H1 (cell line): ENCODE data around the gene LMAN2. TPM values are rescaled to one million over a fixed set of nuclear protein-coding genes. Genes with fewer than 3 reads are reported as not detected.

Experiments
- CTCF ChIA-PET: fragments of 300-600 bp; sonication (Branson Sonifier 250); formaldehyde crosslinking; loops from one replicate; lab custom pipeline; 2021; ENCODE audit not compliant: partially characterized antibody; lab: Charles Lee
- POLR2A ChIA-PET: fragments of 300-600 bp; sonication (Branson Sonifier 250); formaldehyde crosslinking; loops from one replicate; lab custom pipeline; 2021; ENCODE audit warnings: inconsistent platforms; ENCODE audit not compliant: partially characterized antibody; lab: Charles Lee
- DNase-seq, 2 experiments: peaks; one replicate each; pipeline versions ENCODE4 v3.0.0 to v3.0.0-alpha.2; 2010 to 2022; ENCODE audit warnings: low spot score in 2 of 2, low read depth in 1 of 2, mixed read lengths in 1 of 2
- FAIRE-seq: peaks from 2 replicates; lab custom pipeline; 2011; peaks lifted over from hg19 to GRCh38; lab: Jason Lieb, UNC
- H2AFZ ChIP-seq: 2 replicates; pipeline ENCODE4 v1.8.1; 2012; ENCODE audit warnings: low read length, inconsistent platforms
- H2AK5ac ChIP-seq: 2 replicates; pipeline ENCODE4 v1.6.1; 2013; ENCODE audit warnings: low read depth, low read length
- H2BK120ac ChIP-seq: replicated peaks from 2 replicates; pipeline ENCODE3; 2013; ENCODE audit warnings: low read depth, low read length, inconsistent platforms
- H2BK12ac ChIP-seq: 2 replicates; pipeline ENCODE4 v1.6.1; 2013; ENCODE audit warnings: low read depth, low read length
- H2BK15ac ChIP-seq: 2 replicates; pipeline ENCODE4 v1.6.1; 2013; ENCODE audit warnings: low read length
- H2BK20ac ChIP-seq: 2 replicates; pipeline ENCODE4 v1.6.1; 2013; ENCODE audit warnings: low read length
- H2BK5ac ChIP-seq: 2 replicates; pipeline ENCODE4 v1.6.1; 2013; ENCODE audit warnings: low read depth, low read length
- H3K14ac ChIP-seq: 2 replicates; pipeline ENCODE4 v1.6.1; 2013; ENCODE audit warnings: inconsistent platforms; ENCODE audit not compliant: insufficient read length
- H3K18ac ChIP-seq: 2 replicates; pipeline ENCODE4 v1.6.1; 2013; ENCODE audit warnings: low read length; ENCODE audit errors: extremely low read depth
- H3K23ac ChIP-seq: 2 replicates; pipeline ENCODE4 v1.6.1; 2013; ENCODE audit warnings: inconsistent platforms; ENCODE audit not compliant: insufficient read length
- H3K23me2 ChIP-seq: 2 replicates; pipeline ENCODE4 v1.6.1; 2013; ENCODE audit warnings: low read depth, low read length
- H3K27ac ChIP-seq: 2 replicates; pipeline ENCODE4 v1.6.1; 2011; ENCODE audit warnings: low read depth, low read length, inconsistent platforms
- H3K27me3 ChIP-seq, 4 experiments: replicated peaks in 1 of 4; 1 replicate in 1 of 4; 2 replicates in 3 of 4; pipeline versions ENCODE4 v1.6.1 to v1.8.1; 2011 to 2013; ENCODE audit warnings: low read length in 3 of 4, mild to moderate bottlenecking in 3 of 4, inconsistent platforms in 2 of 4, mixed read lengths in 2 of 4, moderate library complexity in 1 of 4; ENCODE audit not compliant: control insufficient read depth in 3 of 4, insufficient read depth in 3 of 4; ENCODE audit errors: extremely low read depth in 1 of 4
- H3K36me3 ChIP-seq, 4 experiments: 2 replicates each; pipeline versions ENCODE4 v1.6.1 to v1.8.1; 2011 to 2013; ENCODE audit warnings: mild to moderate bottlenecking in 4 of 4, low read length in 3 of 4, moderate library complexity in 2 of 4, control low read depth in 1 of 4, inconsistent platforms in 1 of 4; ENCODE audit not compliant: insufficient read depth in 4 of 4, control insufficient read depth in 2 of 4
- H3K4ac ChIP-seq: replicated peaks from 2 replicates; pipeline ENCODE3; 2013; ENCODE audit warnings: low read length, low read depth, mixed read lengths, inconsistent platforms; ENCODE audit not compliant: insufficient read length
- H3K4me1 ChIP-seq, 4 experiments: replicated peaks in 1 of 4; 1 replicate in 1 of 4; 2 replicates in 3 of 4; pipeline versions ENCODE4 v1.6.1 to v1.8.1; 2011 to 2013; ENCODE audit warnings: low read length in 3 of 4, inconsistent platforms in 2 of 4, mixed read lengths in 1 of 4; ENCODE audit not compliant: insufficient read depth in 4 of 4, control insufficient read depth in 3 of 4
- H3K4me2 ChIP-seq, 2 experiments: 2 replicates each; pipeline versions ENCODE4 v1.6.1 to v1.8.1; 2011 to 2013; ENCODE audit warnings: low read depth in 2 of 2, low read length in 2 of 2, control low read depth in 1 of 2, inconsistent platforms in 1 of 2, mild to moderate bottlenecking in 1 of 2; ENCODE audit not compliant: insufficient read depth in 1 of 2
- H3K4me3 ChIP-seq, 4 experiments: fragments of 200-600, 300-600 bp in 1 of 4; sonication (generic), shearing (Covaris generic), sonication (Bioruptor Twin) in 1 of 4; 2 replicates each; pipeline versions ENCODE4 v1.5.1 to v1.8.1; 2011 to 2016; ENCODE audit warnings: low read length in 4 of 4, low read depth in 3 of 4, control low read depth in 2 of 4, inconsistent platforms in 2 of 4, mild to moderate bottlenecking in 2 of 4, mixed read lengths in 1 of 4, moderate library complexity in 1 of 4; ENCODE audit not compliant: insufficient read depth in 2 of 4; ENCODE audit errors: extremely low read depth in 1 of 4
- H3K56ac ChIP-seq: replicated peaks from 2 replicates; pipeline ENCODE3; 2013; ENCODE audit warnings: low read depth, mild to moderate bottlenecking, mixed read lengths, low read length, inconsistent platforms; ENCODE audit not compliant: insufficient read length
- H3K79me1 ChIP-seq: 2 replicates; pipeline ENCODE4 v1.6.1; 2013; ENCODE audit warnings: low read depth, low read length, control low read depth
- H3K79me2 ChIP-seq, 2 experiments: 2 replicates each; pipeline versions ENCODE4 v1.6.1 to v1.8.1; 2012 to 2013; ENCODE audit warnings: low read length in 2 of 2, mild to moderate bottlenecking in 2 of 2, inconsistent platforms in 1 of 2; ENCODE audit not compliant: insufficient read depth in 2 of 2, control insufficient read depth in 1 of 2
- H3K9ac ChIP-seq, 4 experiments: replicated peaks in 1 of 4; 1 replicate in 1 of 4; 2 replicates in 3 of 4; pipeline versions ENCODE4 v1.6.1 to v1.8.1; 2011 to 2013; ENCODE audit warnings: low read depth in 3 of 4, low read length in 3 of 4, control low read depth in 2 of 4, mild to moderate bottlenecking in 2 of 4, moderate library complexity in 2 of 4, inconsistent platforms in 1 of 4; ENCODE audit errors: extremely low read depth in 1 of 4
- H3K9me3 ChIP-seq, 2 experiments: 2 replicates each; pipeline versions ENCODE4 v1.6.1 to v1.8.1; 2012 to 2013; ENCODE audit warnings: mild to moderate bottlenecking in 2 of 2, moderate library complexity in 2 of 2, control low read depth in 1 of 2, inconsistent platforms in 1 of 2, low read depth in 1 of 2, low read length in 1 of 2, mixed read lengths in 1 of 2; ENCODE audit not compliant: insufficient read depth in 2 of 2
- H4K20me1 ChIP-seq, 2 experiments: replicated peaks in 1 of 2; 2 replicates each; pipeline versions ENCODE3 to v1.8.1; 2011 to 2013; ENCODE audit warnings: inconsistent platforms in 2 of 2, low read length in 2 of 2, mild to moderate bottlenecking in 1 of 2; ENCODE audit not compliant: insufficient read depth in 2 of 2, control insufficient read depth in 1 of 2
- H4K5ac ChIP-seq: 2 replicates; pipeline ENCODE4 v1.6.1; 2013; ENCODE audit warnings: low read length, low read depth, mixed read lengths, inconsistent platforms; ENCODE audit not compliant: insufficient read length
- H4K8ac ChIP-seq: 2 replicates; pipeline ENCODE4 v1.8.0; 2013; ENCODE audit warnings: mild to moderate bottlenecking, moderate library complexity, low read length, inconsistent platforms; ENCODE audit not compliant: insufficient read depth; ENCODE audit errors: extremely low read depth
- H4K91ac ChIP-seq: replicated peaks from 2 replicates; pipeline ENCODE3; 2013; ENCODE audit warnings: low read length, mixed read lengths, inconsistent platforms; ENCODE audit not compliant: insufficient read length
- CTBP2 ChIP-seq: IDR thresholded peaks from 2 replicates; pipeline ENCODE4 v1.7.0; 2011; ENCODE audit warnings: borderline replicate concordance, mild to moderate bottlenecking, moderate library complexity, mixed read lengths, low read length; ENCODE audit not compliant: insufficient read depth, insufficient read length
- E2F6 ChIP-seq: IDR thresholded peaks from 2 replicates; pipeline ENCODE4 v1.6.1; 2012; ENCODE audit warnings: inconsistent platforms
- EZH2 ChIP-seq: fragments of 200-600 bp; sonication (generic); IDR thresholded peaks from 2 replicates; pipeline ENCODE4 v1.7.1; 2012; ENCODE audit warnings: low read depth, mild to moderate bottlenecking, moderate library complexity, low read length, inconsistent platforms; ENCODE audit not compliant: severe bottlenecking
- PHF8 ChIP-seq: fragments of 200-600 bp; sonication (generic); conservative IDR thresholded peaks from 2 replicates; pipeline ENCODE4 v1.7.1; 2012; ENCODE audit warnings: low read depth, mild to moderate bottlenecking, inconsistent platforms, low read length, moderate library complexity
- POU5F1 ChIP-seq: IDR thresholded peaks from 2 replicates; pipeline ENCODE4 v1.6.1; 2011; ENCODE audit warnings: low read depth, mild to moderate bottlenecking, low read length, moderate library complexity
- RBBP5 ChIP-seq: IDR thresholded peaks from 2 replicates; pipeline ENCODE4 v1.7.1; 2012; ENCODE audit warnings: low read depth, mild to moderate bottlenecking, inconsistent platforms, low read length, moderate library complexity, borderline replicate concordance
- TAF1 ChIP-seq: IDR thresholded peaks from 2 replicates; pipeline ENCODE4 v1.6.1; 2011; ENCODE audit warnings: mild to moderate bottlenecking, low read depth, low read length
- YY1 ChIP-seq: IDR thresholded peaks from 2 replicates; pipeline ENCODE4 v1.6.1; 2011; ENCODE audit warnings: low read depth, mild to moderate bottlenecking, low read length
- ZNF274 ChIP-seq: IDR thresholded peaks from 2 replicates; pipeline ENCODE4 v1.7.0; 2012; ENCODE audit warnings: low read length, borderline replicate concordance; ENCODE audit errors: extremely low read depth
- WGBS, 2 experiments: shearing (Covaris generic) in 1 of 2; methylation state at CpG; one replicate each; pipeline versions ENCODE4 v1.1.6 to v1.1.7; 2013 to 2015; ENCODE audit warnings: low lambda C conversion rate in 2 of 2, mixed read lengths in 2 of 2, inconsistent platforms in 1 of 2, low coverage in 1 of 2, missing lambda C conversion rate in 1 of 2; ENCODE audit not compliant: insufficient replicate concordance in 2 of 2, insufficient coverage in 1 of 2, insufficient read length in 1 of 2; ENCODE audit errors: extremely low coverage in 1 of 2, missing lambda C conversion rate in 1 of 2; 5-methylcytosine and 5-hydroxymethylcytosine counted together
- polyA plus RNA-seq, 7 experiments: library from polyadenylated mRNA; depleted of rRNA in 3 of 7; stranded (reverse) in 5 of 7; unstranded in 2 of 7; fragments of >200 nt in 5 of 7; fragments of 200-250 nt in 2 of 7; gene quantifications; 1 replicate in 5 of 7; 2 replicates in 1 of 7; 4 replicates in 1 of 7; pipeline versions ENCODE4 v1.2.1 to v1.2.3, GENCODE V29; 2011 to 2013; ENCODE audit warnings: missing spikeins in 2 of 7, mixed read lengths in 2 of 7
- total RNA-seq: library from RNA; stranded (reverse); fragmentation: NEBNext Ultra II Directional; extraction: Animal tissue kit (Norgen Biotek cat#: 25700); gene quantifications from 2 replicates; pipeline ENCODE4 v1.2.1, GENCODE V29; 2021

LMAN2 gene
- total and polyA plus RNA-seq, 2 of the 8 experiments (the other 6 are each of a cell fraction or from before 2014, with no cell fraction given) = 116 to 225 TPM

GRCh38 chr5:177311723-177312648 lies 39.5 kb downstream of the LMAN2 start, which contains the start of gene MXD3:
MXD3 (minus strand) TSS chr5:177311898; CDS start chr5:177311830, 68 bp downstream.
- Histone ChIP-seq H4K91ac (peak within 1 kb of the TSS; percentile 98), H3K27ac (peak within 1 kb of the TSS; percentile 89), H3K9ac (peak within 1 kb of the TSS; percentile 54 to 84 (median 72)), H4K8ac (peak within 1 kb of the TSS; percentile 96), H3K14ac (no peak within 1 kb of the TSS), H2AK5ac (no peak within 1 kb of the TSS), H3K23me2 (peaks cover 11% of the 10 kb centered on the region), H3K79me2 (no peaks in the 10 kb centered on the region), H3K4me1 (peaks cover 0 to 19% (median 14%) of the 10 kb centered on the region in 4 experiments; a peak in 6 of 7 replicates), H3K4ac (no peak within 1 kb of the TSS), H3K23ac (no peak within 1 kb of the TSS), H3K79me1 (no peaks in the 10 kb centered on the region), H2BK12ac (peak within 1 kb of the TSS; percentile 60; the same call in 1 of the 2 replicates), H2BK15ac (peak within 1 kb of the TSS; percentile 24; the same call in 1 of the 2 replicates), H4K5ac (peak within 1 kb of the TSS; percentile 75), H3K4me3 (peak within 1 kb of the TSS; percentile 52 to 75 (median 67)), H2BK20ac (no peak within 1 kb of the TSS), H3K36me3 (peaks cover 0 to under 1% (median under 1%) of the 10 kb centered on the region in 4 experiments; a peak in 5 of 8 replicates), H3K4me2 (peak within 1 kb of the TSS; percentile 97 to 99), H3K9me3 (no peaks in the 10 kb centered on the region), H3K27me3 (no peaks in the 10 kb centered on the region), H2BK5ac (peak within 1 kb of the TSS; percentile 96; the same call in 1 of the 2 replicates), H2AFZ (0 out of 2 replicates have a peak within 1 kb of the TSS, but pooled peaks have one; percentile 11), H3K18ac (peak within 1 kb of the TSS; percentile 97), H2BK120ac (no peak within 1 kb of the TSS), H4K20me1 (peaks cover 0 to 8% of the 10 kb centered on the region in 2 experiments), H3K56ac (peak within 1 kb of the TSS; percentile 1)
- 1% methylated on average over 39 of the region's 78 CpGs; no CpG with 5 or more reads in 1 of the 2 experiments for WGBS, 2 experiments
- no peak for FAIRE-seq
- ChIA-PET CTCF (interaction anchor here (0.6 to 16.6 kb wide), 11 partner anchors 12 to 199 kb away, joined by 3 to 251 read pairs (median 4); no protein-coding TSS in a partner anchor), POLR2A (interaction anchor here (0.6 to 6.0 kb wide), 24 partner anchors 10 to 199 kb away, joined by 3 to 26 read pairs (median 4); partner anchors contain the start of genes LMAN2, NSD1, PRELID1 and PRR7)
- DNase-seq = peak; percentile 95 to 98
- TF ChIP-seq E2F6 (peak; percentile 97), CTBP2 (no peak), TAF1 (peak; percentile 11; the same call in 1 of the 2 replicates), PHF8 (peak; percentile 76), YY1 (no peak), POU5F1 (no peak), RBBP5 (0 out of 2 replicates have a peak, but pooled peaks have one; percentile 37), EZH2 (no peak), ZNF274 (no peak)
